Activated CD4-positive, alpha-beta T cell treated with anti-CD3 and anti-CD28 coated beads, Interleukin-2, amount 50 U/mL, for 4 hours (primary cell): Measurements from ENCODE around the gene GGT5.
"Not testable (repeated sequence)": the region's sequence is repeated elsewhere in the genome, so short reads cannot be mapped to it uniquely, and the experiment has no call there.

Experiments
- DNase-seq, 2 experiments: peaks; one replicate each; pipeline ENCODE4 v3.0.0-alpha.2; 2020

GGT5 gene

DNA sequence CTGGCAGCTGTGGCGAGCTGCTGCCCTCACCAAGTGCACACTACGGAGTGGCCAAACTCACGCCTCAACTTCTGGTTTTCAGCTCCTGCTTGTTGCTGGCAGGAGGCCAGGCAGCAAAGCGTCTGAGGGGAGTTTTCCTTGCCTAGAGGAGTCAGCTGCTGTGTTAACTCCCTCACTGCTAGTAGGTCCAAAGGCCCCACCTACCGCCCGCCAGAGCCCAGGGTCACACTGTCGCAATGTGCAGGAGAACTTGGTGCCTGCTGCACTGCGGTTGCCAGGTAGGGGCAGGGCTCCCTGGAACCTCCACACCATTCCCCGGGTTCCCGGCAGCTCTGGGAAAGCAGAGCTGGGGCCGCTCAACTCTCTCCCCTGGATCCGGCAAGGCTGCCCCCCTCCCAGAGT lies at the start of gene GGT5:
Gene GGT5 (minus strand): TSS at position 53 of the 402 bp plus-strand sequence. CDS start 357 bp downstream, outside the sequence.
- not testable (repeated sequence) for DNase-seq

GRCh38 chr22:24292202-24292830 lies 47.4 kb upstream of the GGT5 start:
- DNase-seq, result not testable (repeated sequence)

DNA sequence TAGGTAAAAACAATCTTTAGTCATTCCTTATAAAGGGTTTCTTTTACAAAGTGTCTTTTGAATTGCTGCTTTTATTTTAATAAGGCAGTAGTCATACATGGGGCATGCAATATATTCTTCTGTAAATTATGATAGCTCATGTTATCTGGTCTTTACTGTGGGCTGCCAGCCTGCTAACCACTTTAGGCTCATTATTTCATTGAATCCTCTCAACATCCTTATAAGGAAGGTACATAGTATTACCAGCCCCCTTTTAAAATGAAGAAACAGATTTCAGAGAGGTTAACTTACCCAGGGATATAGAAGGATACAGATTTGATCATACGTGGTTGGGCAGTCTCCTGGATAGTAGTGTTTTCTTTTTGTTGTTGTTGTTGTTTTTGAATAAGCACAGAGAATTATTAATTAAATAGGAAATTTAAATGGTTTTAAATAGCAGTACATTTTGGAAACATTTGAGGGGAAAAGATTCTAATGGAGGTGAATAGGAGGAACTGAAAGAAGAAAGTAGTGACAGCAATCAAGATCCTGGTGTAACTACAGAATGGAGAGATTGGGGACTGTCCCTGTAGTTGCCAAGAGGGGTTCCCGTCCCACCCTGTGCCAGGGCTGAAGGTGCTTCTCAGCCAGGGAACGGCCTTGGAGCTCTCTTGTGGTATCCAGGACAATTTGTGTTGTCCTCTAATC lies 46.8 kb upstream of the GGT5 start:
- no peak for DNase-seq

- DNase-seq, result no peak
These were observed 45.6 kb upstream of the GGT5 start for GRCh38 chr22:24290459-24290858.

DNA sequence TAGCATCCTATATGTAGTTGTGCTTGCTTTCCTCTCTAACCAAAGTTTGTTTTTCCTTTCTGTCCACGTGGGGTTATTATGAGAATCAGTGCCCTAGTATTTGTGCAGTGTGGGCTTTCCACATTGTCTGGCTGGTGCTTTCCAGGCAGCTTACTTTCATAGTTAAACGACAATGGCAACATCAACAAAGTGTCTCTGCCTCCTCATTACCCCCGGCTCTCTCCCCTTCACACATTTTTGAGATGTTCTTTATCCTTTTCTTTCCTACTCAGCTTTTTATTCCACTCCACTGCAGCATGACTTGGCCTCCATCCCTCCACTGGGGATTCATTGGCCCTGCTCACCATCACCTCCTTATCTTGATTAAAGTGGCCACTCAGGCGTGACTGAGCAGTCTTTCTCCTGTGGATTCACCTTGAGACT lies 44.9 kb upstream of the GGT5 start:
- DNase-seq, result no peak

- DNase-seq, result no peak
These were observed 44.2 kb upstream of the GGT5 start for GRCh38 chr22:24289114-24289513.

DNA sequence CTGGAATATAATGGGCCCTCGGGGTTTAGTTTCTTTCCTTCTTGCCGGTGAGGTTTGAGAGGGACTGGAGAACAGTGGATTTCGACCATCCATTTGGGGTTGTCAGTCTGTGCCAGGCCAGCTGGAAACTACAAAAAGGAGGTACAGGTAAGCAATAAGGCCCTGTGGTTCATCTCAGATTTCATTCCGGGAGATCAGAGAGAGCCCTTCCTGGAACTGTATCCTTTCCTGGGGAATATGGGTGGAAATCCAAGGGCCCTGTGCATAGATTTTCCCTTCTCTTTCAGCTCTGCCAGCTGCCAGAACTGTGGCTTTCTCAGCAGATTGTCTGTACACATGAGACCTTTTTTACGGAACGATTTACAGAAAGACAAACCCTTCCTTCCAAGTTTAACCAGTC lies 42.9 kb upstream of the GGT5 start:
- not testable (repeated sequence) for DNase-seq

DNA sequence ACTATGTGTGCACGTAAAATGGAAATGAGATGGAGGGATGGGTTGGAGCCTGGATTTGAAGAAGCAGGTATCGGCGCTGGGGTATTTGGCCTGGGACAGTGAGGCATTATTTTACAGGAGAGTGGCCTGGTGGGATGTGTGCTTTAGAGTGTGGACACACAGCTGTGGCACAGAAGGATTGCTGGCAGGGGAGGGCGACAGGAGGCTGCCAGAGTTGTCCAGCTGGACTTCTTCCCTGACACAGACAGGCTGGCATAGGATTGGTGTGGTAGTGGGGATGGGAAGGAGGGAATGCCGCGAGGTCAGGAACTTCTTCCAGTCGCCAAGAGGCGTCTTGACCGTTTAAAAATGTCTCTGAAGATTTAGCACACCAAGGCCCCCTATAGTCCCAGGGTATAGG lies 42.3 kb upstream of the GGT5 start:
- DNase-seq, result not testable (repeated sequence)

GRCh38 chr22:24285245-24285644 lies 40.4 kb upstream of the GGT5 start:
- DNase-seq, result no peak

DNA sequence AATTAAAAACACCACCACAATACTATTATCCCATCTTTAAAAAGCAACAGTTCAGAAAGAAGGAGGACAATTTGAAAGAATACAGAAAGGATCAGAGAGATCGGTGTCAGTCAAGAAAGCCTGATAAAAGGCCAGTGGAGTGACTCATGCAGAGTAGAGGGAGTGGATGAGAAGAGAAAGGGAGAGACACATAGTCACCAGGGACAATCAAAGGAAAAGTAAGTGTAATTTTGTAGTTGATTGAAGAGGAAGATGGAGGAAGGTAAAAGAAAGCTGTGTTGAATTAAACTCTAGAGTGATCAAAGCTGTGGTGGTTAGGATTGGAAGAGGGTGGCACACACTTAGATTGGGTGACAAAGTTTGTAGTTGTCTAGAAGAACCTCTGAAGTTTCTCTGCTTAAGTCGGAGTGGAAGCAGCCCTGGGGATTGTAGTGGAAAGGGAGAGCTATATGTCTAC lies 39.9 kb upstream of the GGT5 start:
- DNase-seq, result no peak

- DNase-seq, result no peak
These were observed 37.5 kb upstream of the GGT5 start for GRCh38 chr22:24282401-24282800.

DNA sequence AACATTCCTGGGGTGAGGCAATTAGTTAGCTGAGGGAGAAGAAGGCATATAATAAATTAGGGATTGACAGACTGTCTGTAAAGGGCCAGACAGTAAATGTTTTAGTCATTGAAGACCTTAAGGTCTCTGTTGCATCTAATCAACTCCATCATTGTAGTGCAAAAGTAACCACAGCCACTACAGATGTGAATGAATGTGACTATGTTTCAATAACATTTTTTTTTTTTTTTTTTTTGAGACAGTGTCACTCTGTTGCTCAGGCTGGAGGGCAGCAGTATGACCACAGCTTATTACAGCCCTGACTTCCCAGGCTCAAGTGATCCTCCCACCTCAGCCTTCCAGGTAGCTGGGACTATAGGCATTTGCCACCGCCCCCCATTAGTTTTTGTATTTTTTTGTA lies 35.5 kb upstream of the GGT5 start:
- DNase-seq, result not testable (repeated sequence)

GRCh38 chr22:24274696-24275405 lies 30.0 kb upstream of the GGT5 start:
- not testable (repeated sequence) for DNase-seq

DNA sequence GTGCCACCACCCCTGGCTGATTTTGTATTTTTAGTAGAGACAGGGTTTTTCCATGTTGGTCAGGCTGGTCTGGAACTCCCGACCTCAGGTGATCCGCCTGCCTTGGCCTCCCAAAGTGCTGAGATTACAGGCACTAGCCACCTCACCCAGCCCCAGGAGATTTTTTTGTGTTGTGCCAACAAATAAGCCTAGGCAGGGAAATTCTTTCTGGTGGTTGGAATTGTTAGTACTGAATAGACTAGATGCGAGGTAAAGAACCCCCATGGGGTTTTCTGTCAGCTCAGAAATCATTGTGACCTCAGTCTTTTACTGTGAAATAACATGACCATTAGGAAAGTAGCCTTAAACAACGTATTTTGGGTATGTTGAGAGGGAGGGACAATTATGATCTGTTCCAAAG lies 29.0 kb upstream of the GGT5 start:
- DNase-seq, result not testable (repeated sequence)

GRCh38 chr22:24273031-24273430 lies 28.1 kb upstream of the GGT5 start:
- not testable (repeated sequence) for DNase-seq

- no peak for DNase-seq
These were observed 26.5 kb upstream of the GGT5 start for GRCh38 chr22:24271386-24271854.

DNA sequence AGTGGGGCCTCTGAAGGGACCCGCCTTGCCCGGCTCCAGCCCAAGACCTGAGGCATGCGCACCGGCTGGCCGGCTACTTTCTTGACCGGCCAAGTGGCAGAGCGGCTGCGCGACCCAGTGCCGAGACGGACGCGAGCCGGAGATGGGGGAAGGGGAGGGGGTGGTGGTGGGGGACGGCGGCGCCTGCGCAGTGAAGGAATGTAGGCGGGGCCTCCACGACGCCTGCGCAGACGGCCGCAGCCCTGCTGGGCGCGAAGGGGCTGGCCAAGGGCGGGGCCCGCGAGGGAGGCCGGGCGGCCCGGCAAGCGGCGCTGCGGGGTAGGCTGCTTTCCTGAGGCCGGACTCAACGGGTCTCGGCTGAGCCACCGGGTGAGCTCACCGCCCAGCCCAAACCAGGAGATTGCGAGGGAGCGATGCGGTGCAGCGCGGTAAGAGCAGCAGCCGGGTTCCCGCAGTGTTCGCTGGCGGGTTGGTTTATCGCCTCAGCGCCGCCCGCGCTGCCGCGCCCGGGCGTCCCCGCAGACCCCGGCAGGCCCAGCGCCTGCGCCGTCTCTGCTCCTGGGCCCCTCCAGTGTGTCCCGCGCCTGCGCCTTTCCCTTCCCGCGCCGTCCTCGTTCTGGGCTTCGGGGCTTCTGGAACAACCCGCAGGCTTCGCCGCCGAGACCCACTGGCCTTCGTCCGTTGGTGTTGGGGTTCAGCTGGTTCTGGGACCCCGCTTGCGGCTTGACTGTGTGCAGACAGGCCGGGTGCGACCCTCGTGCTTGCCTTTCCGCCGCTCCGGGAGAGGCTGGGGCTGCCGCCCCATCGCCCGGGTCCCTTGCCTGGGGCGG lies 25.9 kb upstream of the GGT5 start, which contains the start of gene SPECC1L:
Gene SPECC1L (plus strand): TSS at position 276 of the 830 bp plus-strand sequence. CDS start 31,401 bp downstream, outside the sequence.
- peak; percentile 80 to 83 for DNase-seq

GRCh38 chr22:24266495-24266894 lies 21.6 kb upstream of the GGT5 start:
- not testable (repeated sequence) for DNase-seq

DNA sequence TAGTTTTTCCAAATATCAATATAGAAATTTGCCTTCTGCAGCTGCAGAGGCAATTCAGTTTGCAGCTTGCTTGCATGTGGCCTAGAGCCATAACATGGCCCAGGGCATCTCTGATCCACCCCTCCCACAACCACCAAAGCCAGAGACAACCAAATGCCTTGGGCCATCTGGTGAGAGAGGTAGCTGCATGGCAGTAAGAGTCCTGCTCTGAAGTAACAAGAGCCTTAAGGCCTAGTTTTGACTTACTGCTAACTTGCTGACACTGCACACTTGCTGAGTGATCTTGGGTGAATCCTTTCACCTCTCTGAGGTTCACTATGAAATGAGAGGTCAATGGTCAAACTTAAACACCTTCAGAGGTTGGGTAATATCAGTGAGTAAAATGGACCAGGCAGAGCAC lies 20.9 kb upstream of the GGT5 start:
- DNase-seq, result no peak

DNA sequence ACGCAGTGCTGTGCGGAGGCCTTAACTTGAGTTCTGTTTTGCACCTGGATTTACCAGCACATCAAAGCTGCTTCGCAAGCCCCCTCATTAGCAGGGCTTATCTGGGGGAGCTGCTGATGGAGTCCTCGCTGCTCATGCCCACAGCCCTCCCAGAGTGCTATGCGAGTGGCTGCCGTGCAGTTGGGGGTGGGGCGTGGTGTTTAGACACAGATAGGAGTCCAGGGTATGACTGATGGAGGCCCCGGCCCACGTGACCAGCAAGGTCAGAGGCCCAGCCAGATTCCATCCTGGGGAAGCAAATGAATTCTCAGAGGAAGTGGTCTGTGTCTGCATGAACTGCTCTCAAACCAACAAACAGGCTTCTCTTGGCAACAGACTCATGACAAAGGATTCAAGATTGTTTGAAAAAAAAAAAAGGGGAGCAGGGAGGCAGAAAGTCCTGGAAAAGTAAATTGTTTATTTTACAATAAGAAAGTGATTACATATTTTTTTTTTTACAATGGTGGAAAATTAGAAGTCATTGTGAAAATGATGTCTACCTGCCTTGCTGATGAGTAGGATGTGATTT lies 19.5 kb upstream of the GGT5 start:
- not testable (repeated sequence) for DNase-seq

GRCh38 chr22:24263479-24263878 lies 18.6 kb upstream of the GGT5 start:
- not testable (repeated sequence) for DNase-seq

- DNase-seq, result not testable (repeated sequence)
These were observed 17.4 kb upstream of the GGT5 start for GRCh38 chr22:24262185-24262749.
